GM12872 (cell line): ENCODE results near the gene CLNK.

Experiments
- TF ChIP-seq, protein P1 (sequence below): IDR thresholded peaks from 3 replicates; pipeline ENCODE4 v1.5.1; 2011; ENCODE audit warnings: low read depth, mild to moderate bottlenecking, low read length, moderate library complexity; ENCODE audit not compliant: insufficient read depth

The CLNK gene

DNA sequence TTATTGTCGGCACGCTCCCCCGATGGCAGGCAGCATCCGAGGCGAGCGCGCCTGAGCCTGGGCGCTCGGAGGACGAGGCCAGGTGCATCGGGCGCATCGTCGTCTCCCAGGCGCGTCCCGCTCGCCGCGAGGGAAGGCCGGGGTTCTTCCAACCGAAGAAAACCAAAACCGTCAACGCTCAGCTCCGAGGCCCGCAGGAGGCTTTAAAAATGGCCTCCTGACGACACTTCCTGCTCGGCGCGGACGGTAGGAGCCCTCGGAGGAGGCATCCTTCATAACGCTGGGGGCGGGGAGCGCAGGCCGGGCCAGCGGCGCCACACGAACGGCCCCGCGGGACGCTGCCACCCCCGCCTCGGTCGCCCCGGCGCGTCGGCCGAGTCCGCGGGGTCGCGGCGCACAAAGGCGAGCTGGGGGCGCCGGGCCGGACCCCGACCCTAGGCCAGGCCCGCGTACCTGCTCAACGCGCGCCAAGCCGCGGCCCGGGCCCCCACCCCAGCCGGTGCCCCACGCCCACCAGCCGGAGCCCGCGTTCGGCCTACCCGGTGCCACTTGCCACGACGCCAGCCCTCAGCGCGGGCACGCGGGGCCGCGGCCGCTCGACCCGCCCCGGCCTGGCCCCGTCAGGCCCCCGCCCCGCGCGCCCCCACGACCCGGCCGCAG lies 227.8 kb downstream of the CLNK start:
- TF ChIP-seq, protein P1, sequence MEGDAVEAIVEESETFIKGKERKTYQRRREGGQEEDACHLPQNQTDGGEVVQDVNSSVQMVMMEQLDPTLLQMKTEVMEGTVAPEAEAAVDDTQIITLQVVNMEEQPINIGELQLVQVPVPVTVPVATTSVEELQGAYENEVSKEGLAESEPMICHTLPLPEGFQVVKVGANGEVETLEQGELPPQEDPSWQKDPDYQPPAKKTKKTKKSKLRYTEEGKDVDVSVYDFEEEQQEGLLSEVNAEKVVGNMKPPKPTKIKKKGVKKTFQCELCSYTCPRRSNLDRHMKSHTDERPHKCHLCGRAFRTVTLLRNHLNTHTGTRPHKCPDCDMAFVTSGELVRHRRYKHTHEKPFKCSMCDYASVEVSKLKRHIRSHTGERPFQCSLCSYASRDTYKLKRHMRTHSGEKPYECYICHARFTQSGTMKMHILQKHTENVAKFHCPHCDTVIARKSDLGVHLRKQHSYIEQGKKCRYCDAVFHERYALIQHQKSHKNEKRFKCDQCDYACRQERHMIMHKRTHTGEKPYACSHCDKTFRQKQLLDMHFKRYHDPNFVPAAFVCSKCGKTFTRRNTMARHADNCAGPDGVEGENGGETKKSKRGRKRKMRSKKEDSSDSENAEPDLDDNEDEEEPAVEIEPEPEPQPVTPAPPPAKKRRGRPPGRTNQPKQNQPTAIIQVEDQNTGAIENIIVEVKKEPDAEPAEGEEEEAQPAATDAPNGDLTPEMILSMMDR = no peak

DNA sequence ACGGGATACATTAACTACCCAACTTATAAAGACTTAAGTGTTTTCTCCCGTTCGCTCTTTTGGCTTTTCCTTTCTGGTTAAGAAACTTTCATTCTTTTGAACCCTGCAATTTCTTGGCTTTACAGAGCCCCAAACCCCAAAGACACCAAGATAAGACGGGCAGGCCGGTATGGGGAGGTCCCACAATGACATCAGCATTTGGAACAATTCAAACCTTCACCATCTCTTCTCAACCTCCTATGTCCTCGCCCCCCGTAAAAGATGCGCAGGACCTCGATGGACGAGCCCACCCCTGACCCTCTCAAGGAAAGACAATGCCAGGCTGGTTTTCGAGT lies 228.3 kb downstream of the CLNK start:
- TF ChIP-seq, protein P1 = no peak

DNA sequence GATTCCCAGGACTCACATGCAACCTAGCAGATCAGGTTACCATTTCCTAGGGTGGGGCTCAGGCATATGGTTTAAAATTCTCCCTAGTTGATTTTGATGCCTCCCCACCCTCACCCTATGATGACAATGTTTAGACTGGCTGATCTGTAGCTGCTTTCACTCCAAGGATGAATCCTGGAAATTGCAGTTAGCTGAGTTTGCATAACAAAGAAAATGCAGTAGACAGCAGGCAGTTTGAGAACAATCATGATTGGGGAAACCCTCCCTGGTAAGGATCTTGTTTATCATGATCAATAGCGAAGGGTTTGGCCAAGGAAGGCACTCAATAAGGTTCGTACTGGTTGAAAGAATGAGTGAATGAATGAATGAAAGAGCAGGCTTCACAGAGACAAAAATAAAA lies 229.4 kb downstream of the CLNK start:
- TF ChIP-seq, protein P1 = no peak

DNA sequence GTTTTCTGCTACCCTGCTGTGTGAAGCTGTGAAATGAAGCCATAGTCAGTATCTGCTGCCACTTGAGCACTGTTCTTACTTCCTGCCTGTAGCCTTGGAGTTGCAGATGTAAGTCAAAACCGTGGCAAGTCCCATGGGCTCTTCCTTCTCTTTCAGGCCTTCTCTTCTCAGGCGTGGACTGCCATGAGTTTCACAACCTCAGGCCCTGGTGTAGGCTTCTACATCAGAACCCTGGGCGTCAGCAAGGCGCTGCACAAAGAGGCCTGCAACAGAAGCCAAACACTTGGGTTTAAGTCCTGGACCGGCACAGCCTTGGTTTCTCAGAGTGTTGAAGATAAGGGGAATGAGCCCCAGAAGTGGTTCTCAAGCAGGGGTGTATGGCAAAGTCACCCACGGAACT lies 229.8 kb downstream of the CLNK start:
- TF ChIP-seq, protein P1 = no peak

DNA sequence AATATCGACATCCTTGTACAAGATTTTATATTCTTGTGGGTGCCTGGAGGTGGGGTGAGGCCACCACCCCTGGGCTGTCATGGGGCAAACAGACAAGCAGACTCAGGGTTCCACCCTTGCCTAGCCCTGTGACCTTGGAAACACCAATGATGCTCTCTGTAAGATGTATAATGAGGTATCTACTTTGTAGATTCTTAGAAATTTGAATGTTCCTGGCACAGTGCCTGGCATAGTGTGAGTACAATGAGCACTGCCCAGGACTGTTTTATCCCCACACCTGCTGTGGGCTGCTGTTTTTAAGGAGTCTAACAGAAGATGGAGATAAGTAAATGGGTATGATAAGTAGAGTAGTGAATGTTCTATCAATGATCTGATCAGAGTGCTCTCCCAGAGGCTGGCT lies 230.4 kb downstream of the CLNK start:
- TF ChIP-seq, protein P1 = no peak

DNA sequence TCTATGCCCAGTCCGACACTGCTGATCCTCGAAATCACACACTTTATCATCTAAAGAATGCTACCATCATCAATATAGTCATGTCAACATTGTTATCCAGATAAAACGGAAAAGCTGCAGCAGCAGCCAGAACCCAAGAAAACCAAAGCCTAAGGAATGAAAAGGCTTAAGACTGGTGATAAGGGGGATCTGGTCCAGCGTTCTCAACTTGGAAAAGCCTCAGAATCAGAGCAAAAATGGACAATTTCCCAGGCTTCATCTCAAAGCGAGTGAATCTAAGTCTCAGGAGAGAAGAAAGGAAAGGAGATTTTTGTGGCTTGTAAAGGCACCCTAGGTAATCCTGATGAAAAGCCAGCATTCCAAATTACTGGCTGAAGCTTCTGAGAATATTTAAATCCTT lies 235.6 kb downstream of the CLNK start:
- TF ChIP-seq, protein P1 = no peak

DNA sequence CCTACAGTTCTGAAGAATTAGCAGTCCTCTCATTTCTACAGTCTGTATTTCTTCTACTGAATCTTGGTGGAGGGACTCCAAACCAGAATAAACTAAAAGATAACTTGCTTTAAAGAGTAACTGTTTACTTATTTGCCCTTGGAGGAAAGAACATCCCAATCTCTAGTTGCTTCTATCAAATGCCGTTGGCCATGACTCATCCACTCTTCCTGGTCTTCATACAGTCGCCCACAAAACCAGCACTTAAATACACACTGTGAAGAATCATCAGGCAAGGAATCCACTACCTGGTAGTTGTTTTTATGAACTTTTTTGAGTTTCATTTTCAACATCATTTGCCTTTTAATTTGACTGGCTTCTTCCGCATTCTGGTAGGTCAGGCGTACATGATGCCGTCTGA lies 241.6 kb downstream of the CLNK start:
- TF ChIP-seq, protein P1 = no peak

DNA sequence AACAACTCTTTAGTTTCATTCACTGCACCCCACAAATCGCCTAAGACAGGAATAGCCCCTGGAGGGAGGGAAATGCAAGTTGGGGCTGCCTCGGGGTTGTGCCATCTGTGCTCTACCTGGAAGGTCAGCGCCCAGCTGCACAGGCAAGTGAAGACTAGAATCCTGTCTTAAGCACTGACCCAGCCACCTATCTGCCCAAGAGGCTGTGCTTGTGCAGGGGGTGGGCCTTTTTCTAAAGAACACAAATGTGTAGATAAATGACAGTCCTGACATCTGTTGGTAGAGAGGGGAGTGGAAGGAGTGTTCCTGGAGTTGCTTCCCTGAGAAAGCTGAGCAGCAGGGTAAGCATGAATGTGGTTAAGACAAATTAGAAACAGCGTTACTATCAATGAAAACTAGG lies 243.1 kb downstream of the CLNK start:
- TF ChIP-seq, protein P1 = no peak
